ENCODE results near the gene CLEC17A.
"Not testable (repeated sequence)": the region's sequence is repeated elsewhere in the genome, so short reads cannot be mapped to it uniquely, and the experiment has no call there.

The CLEC17A gene

GRCh38 chr19:14616407-14616806 is 33.5 kb downstream of the CLEC17A start:
- no peaks in the 10 kb centered on the region for H3K27me3 ChIP-seq (ENCODE audit: control insufficient read depth, insufficient read depth, low read length)
- no peak overlapping the region for H3K27ac ChIP-seq (ENCODE audit: low read depth, low read length)
- no peaks in the 10 kb centered on the region for H3K4me1 ChIP-seq (ENCODE audit: control insufficient read depth, insufficient read depth, low read length)
- H3K36me3 ChIP-seq (ENCODE audit: control insufficient read depth, insufficient read depth, low read length): no peaks in the 10 kb centered on the region
- no peak overlapping the region for H3K9ac ChIP-seq (ENCODE audit: low read length)
- no peak overlapping the region for H3K4me3 ChIP-seq (ENCODE audit: low read depth, low read length)
- H3K9me3 ChIP-seq (ENCODE audit: control insufficient read depth, insufficient read depth, low read depth, low read length): peaks cover 10% of the 10 kb centered on the region

GRCh38 chr19:14619404-14619803 is 36.5 kb downstream of the CLEC17A start:
- no peak overlapping the region for H3K27ac ChIP-seq (ENCODE audit: low read depth, low read length)
- H3K27me3 ChIP-seq (ENCODE audit: control insufficient read depth, insufficient read depth, low read length): no peaks in the 10 kb centered on the region
- no peak overlapping the region for H3K4me3 ChIP-seq (ENCODE audit: low read depth, low read length)
- H3K36me3 ChIP-seq (ENCODE audit: control insufficient read depth, insufficient read depth, low read length): no peaks in the 10 kb centered on the region
- peaks cover 10% of the 10 kb centered on the region; the same call in 1 of the 2 replicates for H3K9me3 ChIP-seq (ENCODE audit: control insufficient read depth, insufficient read depth, low read depth, low read length)
- no peak overlapping the region for H3K9ac ChIP-seq (ENCODE audit: low read length)
- no peaks in the 10 kb centered on the region for H3K4me1 ChIP-seq (ENCODE audit: control insufficient read depth, insufficient read depth, low read length)

GRCh38 chr19:14624491-14624890 is 41.6 kb downstream of the CLEC17A start:
- not testable (repeated sequence) for H3K27me3 ChIP-seq (ENCODE audit: control insufficient read depth, insufficient read depth, low read length); H3K9ac ChIP-seq (ENCODE audit: low read length); H3K4me3 ChIP-seq (ENCODE audit: low read depth, low read length); H3K4me1 ChIP-seq (ENCODE audit: control insufficient read depth, insufficient read depth, low read length); H3K27ac ChIP-seq (ENCODE audit: low read depth, low read length); H3K36me3 ChIP-seq (ENCODE audit: control insufficient read depth, insufficient read depth, low read length); H3K9me3 ChIP-seq (ENCODE audit: control insufficient read depth, insufficient read depth, low read depth, low read length)

DNA sequence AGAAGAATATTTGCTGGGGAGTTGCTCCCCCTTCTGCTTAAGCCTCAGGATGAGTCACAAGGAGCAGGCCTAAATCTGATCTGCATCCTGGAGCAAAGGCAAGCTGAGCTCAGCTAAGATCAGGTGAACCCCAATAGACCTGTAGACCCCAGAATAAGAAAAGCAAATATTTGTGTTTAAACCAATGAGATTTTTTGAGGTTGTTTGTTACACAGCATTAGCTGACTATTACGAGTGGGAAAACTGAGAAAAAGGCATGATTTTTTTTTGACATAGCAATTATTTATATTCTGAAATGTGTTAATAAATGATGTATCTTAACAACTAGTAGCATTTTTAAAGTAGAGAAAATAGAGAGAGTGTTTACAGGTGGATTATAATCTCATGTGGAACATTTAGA is 46.7 kb downstream of the CLEC17A start:
- Histone ChIP-seq H3K9me3 (ENCODE audit: control insufficient read depth, insufficient read depth, low read depth, low read length) (peaks cover 6% of the 10 kb centered on the region), H3K9ac (ENCODE audit: low read length) (no peak overlapping the region), H3K27ac (ENCODE audit: low read depth, low read length) (no peak overlapping the region), H3K4me3 (ENCODE audit: low read depth, low read length) (no peak overlapping the region), H3K27me3 (ENCODE audit: control insufficient read depth, insufficient read depth, low read length) (no peaks in the 10 kb centered on the region), H3K36me3 (ENCODE audit: control insufficient read depth, insufficient read depth, low read length) (no peaks in the 10 kb centered on the region), H3K4me1 (ENCODE audit: control insufficient read depth, insufficient read depth, low read length) (no peaks in the 10 kb centered on the region)

DNA sequence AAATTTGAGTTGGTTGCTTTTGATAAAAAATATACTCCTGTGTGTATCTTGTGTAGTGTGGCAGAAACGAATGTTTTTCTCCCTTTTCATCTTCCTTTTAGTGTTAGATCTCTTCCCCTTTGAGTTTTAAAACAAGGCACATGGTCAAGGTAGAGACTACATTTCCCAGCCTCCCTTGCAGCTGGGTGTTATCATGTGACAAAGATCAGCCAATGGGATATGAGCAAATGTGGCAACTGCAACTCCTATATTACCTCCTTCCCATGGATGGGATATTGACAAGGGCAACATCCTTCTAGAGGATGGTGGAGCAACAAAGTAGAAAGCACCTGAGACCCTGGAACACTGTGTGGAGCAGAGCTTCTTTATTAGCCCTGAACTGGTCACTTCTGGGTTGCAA is 49.4 kb downstream of the CLEC17A start:
- H3K4me3 ChIP-seq (ENCODE audit: low read depth, low read length): no peak overlapping the region
- peaks cover 6% of the 10 kb centered on the region for H3K9me3 ChIP-seq (ENCODE audit: control insufficient read depth, insufficient read depth, low read depth, low read length)
- no peaks in the 10 kb centered on the region for H3K36me3 ChIP-seq (ENCODE audit: control insufficient read depth, insufficient read depth, low read length)
- H3K27ac ChIP-seq (ENCODE audit: low read depth, low read length): no peak overlapping the region
- no peaks in the 10 kb centered on the region for H3K27me3 ChIP-seq (ENCODE audit: control insufficient read depth, insufficient read depth, low read length)
- no peak overlapping the region for H3K9ac ChIP-seq (ENCODE audit: low read length)
- no peaks in the 10 kb centered on the region for H3K4me1 ChIP-seq (ENCODE audit: control insufficient read depth, insufficient read depth, low read length)

GRCh38 chr19:14639536-14640277 is 56.8 kb downstream of the CLEC17A start:
- Histone ChIP-seq H3K9ac (ENCODE audit: low read length) (no peak overlapping the region), H3K27me3 (ENCODE audit: control insufficient read depth, insufficient read depth, low read length) (no peaks in the 10 kb centered on the region; the same call in 1 of the 2 replicates), H3K4me1 (ENCODE audit: control insufficient read depth, insufficient read depth, low read length) (no peaks in the 10 kb centered on the region), H3K27ac (ENCODE audit: low read depth, low read length) (no peak overlapping the region), H3K4me3 (ENCODE audit: low read depth, low read length) (no peak overlapping the region), H3K36me3 (ENCODE audit: control insufficient read depth, insufficient read depth, low read length) (no peaks in the 10 kb centered on the region), H3K9me3 (ENCODE audit: control insufficient read depth, insufficient read depth, low read depth, low read length) (peaks cover 5% of the 10 kb centered on the region)

- H3K9me3 ChIP-seq (ENCODE audit: control insufficient read depth, insufficient read depth, low read depth, low read length): no peaks in the 10 kb centered on the region
- no peaks in the 10 kb centered on the region for H3K4me1 ChIP-seq (ENCODE audit: control insufficient read depth, insufficient read depth, low read length)
- no peak overlapping the region for H3K9ac ChIP-seq (ENCODE audit: low read length)
- peaks cover 19% of the 10 kb centered on the region; the same call in 1 of the 2 replicates for H3K27me3 ChIP-seq (ENCODE audit: control insufficient read depth, insufficient read depth, low read length)
- no peak overlapping the region for H3K27ac ChIP-seq (ENCODE audit: low read depth, low read length)
- no peaks in the 10 kb centered on the region for H3K36me3 ChIP-seq (ENCODE audit: control insufficient read depth, insufficient read depth, low read length)
- H3K4me3 ChIP-seq (ENCODE audit: low read depth, low read length): no peak overlapping the region
Measured at GRCh38 chr19:14648506-14648905, 65.6 kb downstream of the CLEC17A start.

- Histone ChIP-seq H3K36me3 (ENCODE audit: control insufficient read depth, insufficient read depth, low read length) (no peaks in the 10 kb centered on the region), H3K27ac (ENCODE audit: low read depth, low read length) (no peak overlapping the region), H3K4me3 (ENCODE audit: low read depth, low read length) (no peak overlapping the region), H3K9me3 (ENCODE audit: control insufficient read depth, insufficient read depth, low read depth, low read length) (no peaks in the 10 kb centered on the region), H3K4me1 (ENCODE audit: control insufficient read depth, insufficient read depth, low read length) (no peaks in the 10 kb centered on the region), H3K9ac (ENCODE audit: low read length) (no peak overlapping the region), H3K27me3 (ENCODE audit: control insufficient read depth, insufficient read depth, low read length) (peaks cover 19% of the 10 kb centered on the region; the same call in 1 of the 2 replicates)
Measured at GRCh38 chr19:14649020-14649419, 66.1 kb downstream of the CLEC17A start.

DNA sequence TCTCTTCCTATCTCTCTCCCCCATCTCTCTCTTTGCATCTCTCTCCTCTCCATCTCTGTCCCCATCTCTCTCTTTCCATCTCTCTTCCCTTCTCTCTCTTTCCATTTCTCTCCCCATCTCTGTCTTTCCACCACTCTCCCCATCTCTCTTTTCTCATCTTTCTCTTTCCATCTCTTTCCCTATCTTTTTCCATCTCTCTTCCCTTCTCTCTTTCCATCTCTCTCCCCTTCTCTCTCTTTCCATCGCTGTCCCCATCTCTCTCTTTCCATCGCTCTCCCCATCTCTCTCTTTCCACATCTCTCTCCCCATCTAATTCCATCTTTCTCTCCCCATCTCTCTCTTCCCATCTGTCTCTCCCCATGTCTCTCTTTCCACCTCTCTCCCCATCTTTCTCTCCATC is 67.3 kb downstream of the CLEC17A start:
- Histone ChIP-seq H3K4me1 (ENCODE audit: control insufficient read depth, insufficient read depth, low read length) (no peaks in the 10 kb centered on the region), H3K9me3 (ENCODE audit: control insufficient read depth, insufficient read depth, low read depth, low read length) (no peaks in the 10 kb centered on the region), H3K36me3 (ENCODE audit: control insufficient read depth, insufficient read depth, low read length) (no peaks in the 10 kb centered on the region), H3K9ac (ENCODE audit: low read length) (no peak overlapping the region), H3K27me3 (ENCODE audit: control insufficient read depth, insufficient read depth, low read length) (peaks cover 19% of the 10 kb centered on the region; the same call in 1 of the 2 replicates), H3K4me3 (ENCODE audit: low read depth, low read length) (no peak overlapping the region), H3K27ac (ENCODE audit: low read depth, low read length) (no peak overlapping the region)

DNA sequence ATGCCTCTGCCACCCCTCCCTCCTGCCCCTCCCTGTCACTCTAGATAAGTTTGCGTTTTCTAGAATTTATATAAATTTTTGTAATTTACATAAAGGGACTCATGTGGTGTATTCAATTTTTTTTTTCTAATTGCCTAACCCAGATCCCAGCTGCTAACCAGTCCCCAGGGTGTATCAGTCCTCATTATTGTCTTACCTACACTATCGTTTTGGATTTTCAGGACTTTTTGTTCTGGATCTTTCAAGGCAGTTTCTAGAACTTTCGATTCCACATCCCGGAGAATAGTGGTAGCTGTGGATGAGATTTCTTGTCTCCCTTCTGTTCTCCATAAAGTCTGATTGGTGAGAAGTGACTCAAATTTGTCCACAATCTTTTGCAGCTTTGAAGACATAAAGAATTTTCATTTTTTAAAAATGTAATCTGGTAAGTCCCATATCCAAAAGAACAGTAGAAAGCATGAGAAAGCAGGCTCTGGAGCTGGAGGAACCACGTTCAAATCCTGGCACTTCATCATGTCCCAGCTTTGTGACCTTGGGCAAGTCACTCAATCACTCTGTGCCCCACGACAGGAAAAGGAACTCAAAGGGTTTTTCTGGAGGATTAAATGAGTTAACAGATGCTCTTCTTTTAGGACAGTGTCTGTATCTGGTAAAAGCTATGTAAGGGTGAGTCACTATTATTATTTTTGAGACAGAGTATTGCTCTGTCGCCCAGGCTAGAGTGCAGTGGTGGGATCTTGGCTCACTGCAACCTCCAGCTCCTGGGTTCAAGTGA is 72.1 kb downstream of the CLEC17A start:
- no peaks in the 10 kb centered on the region for H3K9me3 ChIP-seq (ENCODE audit: control insufficient read depth, insufficient read depth, low read depth, low read length)
- H3K9ac ChIP-seq (ENCODE audit: low read length): no peak overlapping the region
- H3K4me3 ChIP-seq (ENCODE audit: low read depth, low read length): no peak overlapping the region
- H3K36me3 ChIP-seq (ENCODE audit: control insufficient read depth, insufficient read depth, low read length): no peaks in the 10 kb centered on the region
- peaks cover 5% of the 10 kb centered on the region; the same call in 1 of the 2 replicates for H3K27me3 ChIP-seq (ENCODE audit: control insufficient read depth, insufficient read depth, low read length)
- no peaks in the 10 kb centered on the region for H3K4me1 ChIP-seq (ENCODE audit: control insufficient read depth, insufficient read depth, low read length)
- no peak overlapping the region for H3K27ac ChIP-seq (ENCODE audit: low read depth, low read length)

GRCh38 chr19:14655726-14656125 is 72.8 kb downstream of the CLEC17A start:
- H3K4me1 ChIP-seq (ENCODE audit: control insufficient read depth, insufficient read depth, low read length): no peaks in the 10 kb centered on the region
- no peaks in the 10 kb centered on the region for H3K36me3 ChIP-seq (ENCODE audit: control insufficient read depth, insufficient read depth, low read length)
- no peak overlapping the region for H3K4me3 ChIP-seq (ENCODE audit: low read depth, low read length)
- H3K27ac ChIP-seq (ENCODE audit: low read depth, low read length): no peak overlapping the region
- no peaks in the 10 kb centered on the region for H3K9me3 ChIP-seq (ENCODE audit: control insufficient read depth, insufficient read depth, low read depth, low read length)
- H3K9ac ChIP-seq (ENCODE audit: low read length): no peak overlapping the region
- no peaks in the 10 kb centered on the region; the same call in 1 of the 2 replicates for H3K27me3 ChIP-seq (ENCODE audit: control insufficient read depth, insufficient read depth, low read length)

All from HUES6 (cell line).